HG02610 (cell line): Measurements from ENCODE around the gene ZC2HC1C.

Source experiments
- ATAC-seq: cut with Tn5 transposase; IDR thresholded peaks from one replicate; pipeline ENCODE4 v1.9.1; 2021; ENCODE audit warnings: mild to moderate bottlenecking, moderate library complexity; ENCODE audit not compliant: unreplicated experiment

The ZC2HC1C gene

GRCh38 chr14:75128596-75128990 is 59.2 kb downstream of the ZC2HC1C start:
- no peak for ATAC-seq
